ENCODE measurements around the gene YRDC.

YRDC gene

DNA sequence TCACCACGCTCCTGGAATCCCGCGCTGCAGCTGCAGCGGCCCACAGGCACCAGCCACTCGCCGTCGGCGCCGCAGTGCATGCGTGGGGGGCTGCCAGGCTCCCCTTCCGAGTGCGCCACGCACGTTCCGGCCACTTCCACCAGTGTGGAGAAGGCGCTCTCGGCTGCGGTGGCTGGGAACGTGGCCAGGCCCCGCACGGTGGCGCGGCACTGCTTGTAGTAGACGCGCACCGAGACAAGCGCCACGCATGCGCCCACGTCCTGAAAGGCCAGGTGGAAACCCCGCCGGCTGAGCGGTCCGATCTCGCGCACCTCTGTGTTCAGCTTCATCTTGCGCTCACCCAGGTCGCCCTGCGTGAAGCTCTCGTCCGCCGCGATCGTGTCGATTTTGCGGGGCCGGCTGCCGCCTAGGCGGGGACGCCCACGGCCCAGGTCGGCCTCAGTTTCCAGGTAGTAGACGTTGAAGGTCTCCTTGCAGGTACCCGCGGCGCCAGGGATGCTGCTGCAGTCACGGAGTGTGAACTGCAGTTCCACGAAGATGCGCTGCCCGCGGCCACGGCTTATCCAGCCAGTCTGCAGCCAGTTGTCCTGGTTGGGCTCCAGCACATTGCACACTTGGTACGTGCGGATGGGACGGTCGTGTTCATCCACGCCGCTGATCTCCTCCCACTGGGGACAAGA is 46.5 kb downstream of the YRDC start:
- no peak overlapping the region for H3K4me3 ChIP-seq (ENCODE audit: severe bottlenecking)
- peaks cover 65% of the 10 kb centered on the region for H3K27me3 ChIP-seq (ENCODE audit: insufficient read depth, poor library complexity, severe bottlenecking)
- H3K27ac ChIP-seq (ENCODE audit: poor library complexity, severe bottlenecking) = no peak overlapping the region
- H3K4me1 ChIP-seq (ENCODE audit: insufficient read depth, poor library complexity, severe bottlenecking) = no peaks in the 10 kb centered on the region
- no peaks in the 10 kb centered on the region for H3K9me3 ChIP-seq (ENCODE audit: severe bottlenecking)
- TF ChIP-seq, protein P1, sequence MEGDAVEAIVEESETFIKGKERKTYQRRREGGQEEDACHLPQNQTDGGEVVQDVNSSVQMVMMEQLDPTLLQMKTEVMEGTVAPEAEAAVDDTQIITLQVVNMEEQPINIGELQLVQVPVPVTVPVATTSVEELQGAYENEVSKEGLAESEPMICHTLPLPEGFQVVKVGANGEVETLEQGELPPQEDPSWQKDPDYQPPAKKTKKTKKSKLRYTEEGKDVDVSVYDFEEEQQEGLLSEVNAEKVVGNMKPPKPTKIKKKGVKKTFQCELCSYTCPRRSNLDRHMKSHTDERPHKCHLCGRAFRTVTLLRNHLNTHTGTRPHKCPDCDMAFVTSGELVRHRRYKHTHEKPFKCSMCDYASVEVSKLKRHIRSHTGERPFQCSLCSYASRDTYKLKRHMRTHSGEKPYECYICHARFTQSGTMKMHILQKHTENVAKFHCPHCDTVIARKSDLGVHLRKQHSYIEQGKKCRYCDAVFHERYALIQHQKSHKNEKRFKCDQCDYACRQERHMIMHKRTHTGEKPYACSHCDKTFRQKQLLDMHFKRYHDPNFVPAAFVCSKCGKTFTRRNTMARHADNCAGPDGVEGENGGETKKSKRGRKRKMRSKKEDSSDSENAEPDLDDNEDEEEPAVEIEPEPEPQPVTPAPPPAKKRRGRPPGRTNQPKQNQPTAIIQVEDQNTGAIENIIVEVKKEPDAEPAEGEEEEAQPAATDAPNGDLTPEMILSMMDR (IDR thresholded peaks at IDR 0.05; ENCODE audit: poor library complexity, severe bottlenecking) = no peak
- no peak for ATAC-seq (ENCODE audit: low read depth)
- H3K36me3 ChIP-seq (ENCODE audit: low read depth) = no peaks in the 10 kb centered on the region
- DNase-seq (ENCODE audit: low spot score) = no peak

DNA sequence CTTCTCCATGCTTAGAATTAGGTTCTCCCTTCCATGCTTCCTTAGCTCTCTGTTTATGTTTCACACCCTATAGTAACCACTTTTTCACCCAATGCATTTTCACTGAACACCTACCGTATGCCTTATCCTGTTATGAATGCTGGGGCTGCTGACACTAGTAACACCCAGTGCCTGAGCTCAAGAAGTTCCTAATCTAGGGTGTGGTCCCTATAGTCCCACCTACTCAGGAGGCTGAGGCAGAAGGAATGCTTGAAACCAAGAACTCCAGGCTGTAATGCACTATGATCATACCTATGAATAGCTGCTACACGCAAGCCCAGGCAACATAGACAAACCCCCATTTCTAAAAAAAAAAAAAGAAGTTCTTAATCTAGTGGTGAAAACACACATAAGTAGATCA is 48.6 kb downstream of the YRDC start:
- no peaks in the 10 kb centered on the region for H3K36me3 ChIP-seq (ENCODE audit: low read depth)
- TF ChIP-seq, protein P1 (IDR thresholded peaks at IDR 0.05; ENCODE audit: poor library complexity, severe bottlenecking) = no peak
- no peak overlapping the region for H3K4me3 ChIP-seq (ENCODE audit: severe bottlenecking)
- H3K27me3 ChIP-seq (ENCODE audit: insufficient read depth, poor library complexity, severe bottlenecking) = peaks cover 62% of the 10 kb centered on the region
- no peak for ATAC-seq (ENCODE audit: low read depth)
- no peaks in the 10 kb centered on the region for H3K9me3 ChIP-seq (ENCODE audit: severe bottlenecking)
- H3K4me1 ChIP-seq (ENCODE audit: insufficient read depth, poor library complexity, severe bottlenecking) = no peaks in the 10 kb centered on the region
- no peak for DNase-seq (ENCODE audit: low spot score)
- no peak overlapping the region for H3K27ac ChIP-seq (ENCODE audit: poor library complexity, severe bottlenecking)

DNA sequence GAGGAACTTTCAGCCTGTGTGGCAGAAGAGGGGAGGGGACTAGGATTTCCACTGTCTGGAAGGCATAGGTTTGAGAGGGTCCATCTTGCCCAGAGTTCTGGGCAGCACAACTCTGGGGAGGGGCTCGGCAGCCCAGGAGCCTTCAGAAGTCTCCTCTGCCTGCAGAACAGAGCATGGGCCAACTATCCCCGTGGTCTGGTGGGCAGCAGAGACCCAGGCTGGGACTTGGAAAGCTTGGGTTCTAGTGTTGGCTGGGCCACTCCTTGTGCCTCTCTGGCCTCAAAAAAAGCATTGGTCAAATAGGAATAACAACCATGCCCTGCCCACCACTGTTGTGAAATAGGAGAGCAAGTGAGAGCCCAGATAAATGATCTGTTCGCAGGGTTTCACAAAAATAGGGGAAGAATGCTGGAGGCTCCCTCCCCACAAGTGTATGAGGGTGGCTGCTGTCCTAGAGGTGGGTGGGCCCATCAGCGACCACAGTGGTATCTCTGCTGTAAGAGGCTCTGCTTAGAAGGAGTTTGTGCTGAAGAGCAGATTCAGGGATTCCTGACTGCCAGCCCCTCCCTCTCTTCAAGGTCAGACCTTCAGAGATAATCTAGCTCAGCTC is 52.0 kb downstream of the YRDC start:
- H3K36me3 ChIP-seq (ENCODE audit: low read depth) = no peaks in the 10 kb centered on the region
- no peak for DNase-seq (ENCODE audit: low spot score)
- no peaks in the 10 kb centered on the region for H3K4me1 ChIP-seq (ENCODE audit: insufficient read depth, poor library complexity, severe bottlenecking)
- ATAC-seq (ENCODE audit: low read depth) = no peak
- TF ChIP-seq, protein P1 (IDR thresholded peaks at IDR 0.05; ENCODE audit: poor library complexity, severe bottlenecking) = no peak
- H3K27me3 ChIP-seq (ENCODE audit: insufficient read depth, poor library complexity, severe bottlenecking) = peaks cover 56% of the 10 kb centered on the region
- no peaks in the 10 kb centered on the region for H3K9me3 ChIP-seq (ENCODE audit: severe bottlenecking)
- no peak overlapping the region for H3K4me3 ChIP-seq (ENCODE audit: severe bottlenecking)
- no peak overlapping the region for H3K27ac ChIP-seq (ENCODE audit: poor library complexity, severe bottlenecking)

DNA sequence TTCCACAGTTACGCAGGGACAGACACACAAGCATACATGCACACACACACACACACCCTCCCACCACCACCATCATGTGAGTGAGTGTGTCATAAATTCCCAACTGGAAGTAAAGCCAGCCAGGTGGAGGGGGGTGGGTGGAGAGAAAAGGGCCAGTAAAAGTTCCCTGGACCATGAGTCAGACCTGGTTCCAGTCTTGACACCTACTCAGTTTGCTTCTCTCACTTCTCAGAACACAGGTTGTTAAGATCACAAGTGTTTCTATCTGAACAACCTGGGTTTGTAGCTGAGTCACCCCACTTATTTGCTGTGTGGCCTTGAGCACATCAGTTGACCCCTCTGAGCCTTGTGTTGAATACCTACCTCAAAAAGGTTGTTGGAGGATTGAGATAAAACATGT is 52.7 kb downstream of the YRDC start:
- TF ChIP-seq, protein P1 (IDR thresholded peaks at IDR 0.05; ENCODE audit: poor library complexity, severe bottlenecking) = no peak
- Histone ChIP-seq H3K4me1 (ENCODE audit: insufficient read depth, poor library complexity, severe bottlenecking) (no peaks in the 10 kb centered on the region), H3K4me3 (ENCODE audit: severe bottlenecking) (no peak overlapping the region), H3K9me3 (ENCODE audit: severe bottlenecking) (no peaks in the 10 kb centered on the region), H3K27me3 (ENCODE audit: insufficient read depth, poor library complexity, severe bottlenecking) (peaks cover 52% of the 10 kb centered on the region), H3K36me3 (ENCODE audit: low read depth) (no peaks in the 10 kb centered on the region), H3K27ac (ENCODE audit: poor library complexity, severe bottlenecking) (no peak overlapping the region)
- ATAC-seq (ENCODE audit: low read depth) = peak; percentile 55
- no peak for DNase-seq (ENCODE audit: low spot score)
